GM13976 (cell line): ENCODE data around the gene ZMYM2.

Experiments used
- DNase-seq: peaks from one replicate; pipeline ENCODE4 v3.0.0; 2012; ENCODE audit warnings: low spot score
- CTCF ChIP-seq: IDR thresholded peaks from 2 replicates; pipeline ENCODE4 v1.5.1; 2012; ENCODE audit warnings: borderline replicate concordance, mild to moderate bottlenecking; ENCODE audit not compliant: insufficient read depth; ENCODE audit errors: extremely low read depth, missing control alignments, control extremely low read depth
- in situ Hi-C: fragments of 300-500 bp; cut with MboI; formaldehyde crosslinking; loops from one replicate; pipeline ENCODE4 v1.12.0; 2022; ENCODE audit warnings: low sequenced_read_pairs, mixed read lengths, inconsistent platforms; ENCODE audit not compliant: unreplicated experiment

Gene ZMYM2

GRCh38 chr13:19955873-19956559 lies 2.5 kb upstream of the ZMYM2 start:
- TF ChIP-seq CTCF, result no peak
- no peak for DNase-seq
- in situ Hi-C loops, result loop anchor here (25.0 kb wide), 2 partner anchors 194 to 294 kb away; no protein-coding TSS in a partner anchor

- DNase-seq, result peak; percentile 71
- peak; percentile 51 for TF ChIP-seq CTCF
- in situ Hi-C loops, result loop anchor here (25.0 kb wide), 2 partner anchors 195 to 295 kb away; no protein-coding TSS in a partner anchor
These were observed 990 bp upstream of the ZMYM2 start for GRCh38 chr13:19957320-19958154.

- in situ Hi-C loops, result loop anchor here (25.0 kb wide), 2 partner anchors 197 to 297 kb away; no protein-coding TSS in a partner anchor
- DNase-seq, result peak; percentile 60
- TF ChIP-seq CTCF, result peak; percentile 21
These were observed 759 bp downstream of the ZMYM2 start for GRCh38 chr13:19959141-19959830.

- in situ Hi-C loops, result loop anchor here (25.0 kb wide), 2 partner anchors 198 to 298 kb away; no protein-coding TSS in a partner anchor
- TF ChIP-seq CTCF, result peak; percentile 59
- peak; percentile 67 for DNase-seq
These were observed 1.5 kb downstream of the ZMYM2 start for GRCh38 chr13:19959831-19960652.

- TF ChIP-seq CTCF, result no peak
- no peak for DNase-seq
- in situ Hi-C loops, result loop anchor here (25.0 kb wide), 2 partner anchors 198 to 298 kb away; no protein-coding TSS in a partner anchor
These were observed 2.1 kb downstream of the ZMYM2 start for GRCh38 chr13:19960653-19960976.
